GM21360 (cell line): ENCODE results near the gene KLF11.
"Not testable (repeated sequence)": the region's sequence is repeated elsewhere in the genome, so short reads cannot be mapped to it uniquely, and the experiment has no call there.

ENCODE experiments used
- ATAC-seq: cut with Tn5 transposase; IDR thresholded peaks from one replicate; pipeline ENCODE4 v1.9.1; 2021; ENCODE audit warnings: mild to moderate bottlenecking, moderate library complexity; ENCODE audit not compliant: unreplicated experiment

KLF11 gene

GRCh38 chr2:10009271-10009810, 34.0 kb upstream of the KLF11 start:
- ATAC-seq = no peak

GRCh38 chr2:10009811-10010781, 33.3 kb upstream of the KLF11 start:
- ATAC-seq = no peak

- ATAC-seq = not testable (repeated sequence)
Measured at GRCh38 chr2:10010861-10011605, 32.3 kb upstream of the KLF11 start.

GRCh38 chr2:10011606-10012325, 31.6 kb upstream of the KLF11 start:
- ATAC-seq = not testable (repeated sequence)

- ATAC-seq = not testable (repeated sequence)
Measured at GRCh38 chr2:10012366-10012962, 30.9 kb upstream of the KLF11 start.

GRCh38 chr2:10012963-10013461, 30.3 kb upstream of the KLF11 start:
- ATAC-seq = no peak

GRCh38 chr2:10013651-10014417, 29.5 kb upstream of the KLF11 start:
- ATAC-seq = not testable (repeated sequence)

- no peak for ATAC-seq
Measured at GRCh38 chr2:10014418-10015190, 28.7 kb upstream of the KLF11 start.

GRCh38 chr2:10015376-10015989, 27.9 kb upstream of the KLF11 start:
- ATAC-seq = not testable (repeated sequence)

- no peak for ATAC-seq
Measured at GRCh38 chr2:10016001-10016801, 27.1 kb upstream of the KLF11 start.

GRCh38 chr2:10016802-10017258, 26.5 kb upstream of the KLF11 start:
- no peak for ATAC-seq

GRCh38 chr2:10017313-10017941, 25.9 kb upstream of the KLF11 start:
- no peak for ATAC-seq

- no peak for ATAC-seq
Measured at GRCh38 chr2:10019174-10019573, 24.2 kb upstream of the KLF11 start.

GRCh38 chr2:10019602-10020400, 23.5 kb upstream of the KLF11 start:
- ATAC-seq = no peak

GRCh38 chr2:10022041-10022421, 21.3 kb upstream of the KLF11 start:
- no peak for ATAC-seq

GRCh38 chr2:10022445-10022844, 20.9 kb upstream of the KLF11 start:
- ATAC-seq = no peak
